HCT116 (cell line): Measurements from ENCODE around the gene LHX3. TPM values are rescaled to one million over a fixed set of nuclear protein-coding genes. Genes with fewer than 3 reads are reported as not detected.

Experiments used
- ATAC-seq: fragments of 200-7000 bp; cut with Tn5 transposase; 2 replicates; pipeline ENCODE4 v1.9.1; 2020; ENCODE audit warnings: mild to moderate bottlenecking, moderate library complexity
- BruUV-seq: library from RNA; stranded (reverse); fragments of 400-500 nt; replicated peaks from 2 replicates; lab custom pipeline; 2021; lab: Mats Ljungman, UMichigan
- CTCF ChIA-PET: fragments of 300-600 bp; sonication (Branson Sonifier 250); formaldehyde crosslinking; loops from one replicate; lab custom pipeline; 2021; ENCODE audit warnings: antibody characterized with exemption; lab: Charles Lee
- POLR2A ChIA-PET: fragments of 300-600, 350-600 bp; sonication (Branson Sonifier 250); formaldehyde crosslinking; loops from one replicate; lab custom pipeline; 2021; ENCODE audit warnings: antibody characterized with exemption; lab: Charles Lee
- RAD21 ChIA-PET, 2 experiments: fragments of 300-600 bp; sonication (Branson Sonifier 250); formaldehyde crosslinking; loops; one replicate each; lab custom pipeline; 2023; ENCODE audit warnings: low total read pairs in 2 of 2; ENCODE audit not compliant: uncharacterized antibody in 2 of 2, unreplicated experiment in 2 of 2, low non-redundant PET in 1 of 2; lab: Charles Lee
- DNase-seq: peaks from one replicate; pipeline ENCODE4 v3.0.0-alpha.2; 2010; ENCODE audit warnings: low read depth, low spot score
- H2AFZ ChIP-seq: fragments of 200-600 bp; shearing (Covaris generic), sonication (generic); 2 replicates; pipeline ENCODE4 v1.6.1; 2017; ENCODE audit warnings: low read depth, mixed run types, mixed read lengths, antibody characterized with exemption, low read length; ENCODE audit not compliant: poor library complexity, severe bottlenecking
- H3K27ac ChIP-seq: 2 replicates; pipeline ENCODE4 v1.5.1; 2012; ENCODE audit warnings: low read depth, low read length
- H3K27me3 ChIP-seq: fragments of 200-600 bp; sonication (generic); 2 replicates; pipeline ENCODE4 v1.6.1; 2016; ENCODE audit warnings: mixed run types, low read length, mixed read lengths; ENCODE audit not compliant: insufficient read depth
- H3K36me3 ChIP-seq, 2 experiments: fragments of 200-500 bp in 1 of 2; fragments of 200-600 bp in 1 of 2; sonication (Bioruptor generic) in 1 of 2; sonication (generic) in 1 of 2; 2 replicates each; pipeline versions ENCODE4 v1.5.1 to v1.6.1; 2014 to 2016; ENCODE audit warnings: low read length in 2 of 2, inconsistent platforms in 1 of 2, mixed read lengths in 1 of 2, mixed run types in 1 of 2; ENCODE audit not compliant: insufficient read depth in 2 of 2, control insufficient read depth in 1 of 2
- H3K4me1 ChIP-seq, 2 experiments: fragments of 200-600 bp in 1 of 2; sonication (generic) in 1 of 2; 2 replicates each; pipeline versions ENCODE4 v1.5.1 to v1.6.1; 2012 to 2017; ENCODE audit warnings: low read length in 2 of 2, inconsistent platforms in 1 of 2, mild to moderate bottlenecking in 1 of 2, mixed read lengths in 1 of 2, mixed run types in 1 of 2, moderate library complexity in 1 of 2; ENCODE audit not compliant: insufficient read depth in 2 of 2, control insufficient read depth in 1 of 2
- H3K4me2 ChIP-seq: fragments of 200-600 bp; sonication (generic); 2 replicates; pipeline ENCODE4 v1.6.1; 2017; ENCODE audit warnings: mixed run types, low read length, mixed read lengths
- H3K4me3 ChIP-seq, 2 experiments: fragments of 200-600 bp in 1 of 2; sonication (generic) in 1 of 2; replicated peaks in 1 of 2; 2 replicates each; pipeline ENCODE4 v1.5.1; 2011 to 2016; ENCODE audit warnings: low read length in 2 of 2, control low read depth in 1 of 2, low read depth in 1 of 2, mild to moderate bottlenecking in 1 of 2, mixed read lengths in 1 of 2, mixed run types in 1 of 2
- H3K79me2 ChIP-seq: fragments of 200-600 bp; sonication (generic); 2 replicates; pipeline ENCODE4 v1.6.1; 2017; ENCODE audit warnings: mild to moderate bottlenecking, mixed run types, low read length, moderate library complexity, mixed read lengths; ENCODE audit not compliant: insufficient read depth
- H3K9ac ChIP-seq: fragments of 200-600 bp; sonication (generic); 2 replicates; pipeline ENCODE4 v1.6.1; 2016; ENCODE audit warnings: low read length, mixed read lengths
- H3K9me2 ChIP-seq: fragments of 200-600 bp; sonication (generic), shearing (Covaris generic); 2 replicates; pipeline ENCODE4 v1.6.1; 2017; ENCODE audit warnings: mixed run types, mild to moderate bottlenecking, moderate library complexity; ENCODE audit not compliant: insufficient read depth
- H3K9me3 ChIP-seq, 2 experiments: fragments of 200-500 bp in 1 of 2; fragments of 200-600 bp in 1 of 2; sonication (Bioruptor generic) in 1 of 2; sonication (generic) in 1 of 2; 2 replicates each; pipeline ENCODE4 v1.6.1; 2014 to 2017; ENCODE audit warnings: low read length in 2 of 2, mixed read lengths in 2 of 2, inconsistent platforms in 1 of 2, low read depth in 1 of 2, mild to moderate bottlenecking in 1 of 2, mixed run types in 1 of 2, moderate library complexity in 1 of 2; ENCODE audit not compliant: control insufficient read depth in 1 of 2, insufficient read depth in 1 of 2
- H4K20me1 ChIP-seq: fragments of 200-600 bp; sonication (generic), shearing (Covaris generic); 2 replicates; pipeline ENCODE4 v1.6.1; 2017; ENCODE audit warnings: mixed run types, mild to moderate bottlenecking, moderate library complexity; ENCODE audit not compliant: insufficient read depth
- ELF1 ChIP-seq: IDR thresholded peaks from 2 replicates; pipeline ENCODE4 v1.6.1; 2012; ENCODE audit warnings: low read depth, borderline replicate concordance
- EZH2 ChIP-seq: fragments of 200-600 bp; sonication (generic); IDR thresholded peaks from 2 replicates; pipeline ENCODE4 v1.6.1; 2017; ENCODE audit warnings: antibody characterized with exemption, mixed run types
- JUND ChIP-seq: IDR thresholded peaks from 2 replicates; pipeline ENCODE4 v1.6.1; 2012
- POLR2A ChIP-seq: IDR thresholded peaks from 2 replicates; pipeline ENCODE4 v1.7.0; 2011; ENCODE audit warnings: borderline replicate concordance; ENCODE audit not compliant: insufficient read depth, insufficient read length; ENCODE audit errors: extremely low read depth
- RAD21 ChIP-seq: IDR thresholded peaks from 2 replicates; pipeline ENCODE4 v1.6.1; 2012; ENCODE audit warnings: low read depth, mild to moderate bottlenecking
- SIN3A ChIP-seq: IDR thresholded peaks from 2 replicates; pipeline ENCODE4 v1.6.1; 2012; ENCODE audit warnings: low read depth
- SP1 ChIP-seq: IDR thresholded peaks from 2 replicates; pipeline ENCODE4 v1.6.1; 2012; ENCODE audit warnings: low read depth
- TCF7L2 ChIP-seq: IDR thresholded peaks from 2 replicates; pipeline ENCODE4 v1.7.0; 2011; ENCODE audit warnings: borderline replicate concordance, inconsistent platforms; ENCODE audit not compliant: insufficient read depth, insufficient read length; ENCODE audit errors: extremely low read depth
- ZBTB33 ChIP-seq: IDR thresholded peaks from 2 replicates; pipeline ENCODE4 v1.6.1; 2011; ENCODE audit warnings: mild to moderate bottlenecking, low read length, moderate library complexity; ENCODE audit not compliant: insufficient replicate concordance; ENCODE audit errors: extremely low read depth
- intact Hi-C: fragments of 100-400 bp; cut with micrococcal nuclease; formaldehyde crosslinking; loops from 2 replicates; pipeline ENCODE4 v1.10.0; 2022
- total RNA-seq: library from RNA; stranded (reverse); gene quantifications from one replicate; pipeline ENCODE4 v1.2.1, GENCODE V29; 2021; ENCODE audit not compliant: unreplicated experiment
- TF ChIP-seq, protein P1 (sequence below), 3 experiments: fragments of 200-600 bp in 1 of 3; sonication (generic) in 1 of 3; IDR thresholded peaks in 2 of 3; conservative IDR thresholded peaks in 1 of 3; 2 replicates each; pipeline ENCODE4 v1.5.1; 2012 to 2017; ENCODE audit warnings: low read depth in 2 of 3, low read length in 2 of 3, antibody characterized with exemption in 1 of 3, borderline replicate concordance in 1 of 3, control low read depth in 1 of 3, mild to moderate bottlenecking in 1 of 3, mixed read lengths in 1 of 3, mixed run types in 1 of 3, moderate library complexity in 1 of 3; ENCODE audit not compliant: insufficient read depth in 1 of 3

The LHX3 gene
- total RNA-seq, 1 experiment from 2014 or later: not detected

- Histone ChIP-seq H4K20me1 (no peaks in the 10 kb centered on the region), H2AFZ (no peak overlapping the region), H3K4me3 (no peak overlapping the region), H3K9me2 (no peaks in the 10 kb centered on the region), H3K27ac (no peak overlapping the region), H3K4me2 (no peak overlapping the region), H3K9me3 (no peaks in the 10 kb centered on the region), H3K36me3 (peaks cover 2 to 26% of the 10 kb centered on the region in 2 experiments; a peak in 3 of 4 replicates), H3K79me2 (peaks cover 88% of the 10 kb centered on the region), H3K4me1 (peaks cover 12 to 29% of the 10 kb centered on the region in 2 experiments), H3K27me3 (no peaks in the 10 kb centered on the region), H3K9ac (no peak overlapping the region)
- CTCF ChIA-PET: no interaction called here
- TF ChIP-seq EZH2 (no peak), SP1 (no peak), SIN3A (no peak), TCF7L2 (no peak), JUND (no peak), POLR2A (no peak), ZBTB33 (no peak), ELF1 (no peak), RAD21 (no peak)
- TF ChIP-seq, protein P1, sequence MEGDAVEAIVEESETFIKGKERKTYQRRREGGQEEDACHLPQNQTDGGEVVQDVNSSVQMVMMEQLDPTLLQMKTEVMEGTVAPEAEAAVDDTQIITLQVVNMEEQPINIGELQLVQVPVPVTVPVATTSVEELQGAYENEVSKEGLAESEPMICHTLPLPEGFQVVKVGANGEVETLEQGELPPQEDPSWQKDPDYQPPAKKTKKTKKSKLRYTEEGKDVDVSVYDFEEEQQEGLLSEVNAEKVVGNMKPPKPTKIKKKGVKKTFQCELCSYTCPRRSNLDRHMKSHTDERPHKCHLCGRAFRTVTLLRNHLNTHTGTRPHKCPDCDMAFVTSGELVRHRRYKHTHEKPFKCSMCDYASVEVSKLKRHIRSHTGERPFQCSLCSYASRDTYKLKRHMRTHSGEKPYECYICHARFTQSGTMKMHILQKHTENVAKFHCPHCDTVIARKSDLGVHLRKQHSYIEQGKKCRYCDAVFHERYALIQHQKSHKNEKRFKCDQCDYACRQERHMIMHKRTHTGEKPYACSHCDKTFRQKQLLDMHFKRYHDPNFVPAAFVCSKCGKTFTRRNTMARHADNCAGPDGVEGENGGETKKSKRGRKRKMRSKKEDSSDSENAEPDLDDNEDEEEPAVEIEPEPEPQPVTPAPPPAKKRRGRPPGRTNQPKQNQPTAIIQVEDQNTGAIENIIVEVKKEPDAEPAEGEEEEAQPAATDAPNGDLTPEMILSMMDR (IDR thresholded peaks at IDR 0.05 in 2 of 3, conservative IDR thresholded peaks at IDR 0.05 in 1 of 3; ENCODE audit: borderline replicate concordance in 1 of 3, insufficient read depth in 1 of 3, low read depth in 2 of 3, low read length in 2 of 3): no peak
- RAD21 ChIA-PET: no interaction called here
- POLR2A ChIA-PET: no interaction called here
- intact Hi-C loops: no loop called here
- no TSS peak for BruUV-seq
- ATAC-seq (no peak), DNase-seq (no peak)
These were observed 28.0 kb upstream of the LHX3 start for GRCh38 chr9:136232969-136233368.
